ENCODE results near the gene PHF24.
A peak's percentile ranks its signal among the peaks of the same experiment; 100 is the strongest.

The PHF24 gene

GRCh38 chr9:34984049-34984448 is 26.0 kb downstream of the PHF24 start:
- DNase-seq: no peak

GRCh38 chr9:34985311-34985899 is 27.3 kb downstream of the PHF24 start:
- peak; percentile 25 for DNase-seq

- DNase-seq: peak; percentile 18
Measured at GRCh38 chr9:34986540-34987047, 28.5 kb downstream of the PHF24 start.

- DNase-seq: no peak
Measured at GRCh38 chr9:34987160-34987901, 29.2 kb downstream of the PHF24 start.

- no peak for DNase-seq
Measured at GRCh38 chr9:34988218-34989002, 30.3 kb downstream of the PHF24 start.

GRCh38 chr9:34989003-34989945 is 31.2 kb downstream of the PHF24 start, which contains the start of gene DNAJB5:
TSS of gene DNAJB5 (plus strand) at chr9:34989745. CDS start at chr9:34990631, 886 bp downstream.
- DNase-seq: peak; percentile 97

- peak; percentile 23 for DNase-seq
Measured at GRCh38 chr9:34989946-34990635, 32.0 kb downstream of the PHF24 start.

GRCh38 chr9:34990908-34991606 is 33.0 kb downstream of the PHF24 start:
- no peak for DNase-seq

- DNase-seq: no peak
Measured at GRCh38 chr9:34991607-34992375, 33.7 kb downstream of the PHF24 start.

GRCh38 chr9:34992376-34992951 is 34.4 kb downstream of the PHF24 start:
- DNase-seq: no peak

GRCh38 chr9:34993502-34994259 is 35.6 kb downstream of the PHF24 start:
- peak; percentile 43 for DNase-seq

- DNase-seq: peak; percentile 51
Measured at GRCh38 chr9:34994260-34994899, 36.3 kb downstream of the PHF24 start.

- DNase-seq: peak; percentile 12
Measured at GRCh38 chr9:34994900-34995669, 37.0 kb downstream of the PHF24 start.

GRCh38 chr9:34995670-34996060 is 37.6 kb downstream of the PHF24 start:
- no peak for DNase-seq

- DNase-seq: no peak
Measured at GRCh38 chr9:34996181-34996904, 38.3 kb downstream of the PHF24 start.

GRCh38 chr9:34996905-34997279 is 38.8 kb downstream of the PHF24 start:
- no peak for DNase-seq

- DNase-seq: no peak
Measured at GRCh38 chr9:34997379-34997781, 39.3 kb downstream of the PHF24 start.
